ENCODE measurements around the gene TPRG1L. TPM values are rescaled to one million over a fixed set of nuclear protein-coding genes. Genes with fewer than 3 reads are reported as not detected.

Gene TPRG1L
- total and polyA plus RNA-seq, 2 donors, result 8.5 to 37.1 TPM

DNA sequence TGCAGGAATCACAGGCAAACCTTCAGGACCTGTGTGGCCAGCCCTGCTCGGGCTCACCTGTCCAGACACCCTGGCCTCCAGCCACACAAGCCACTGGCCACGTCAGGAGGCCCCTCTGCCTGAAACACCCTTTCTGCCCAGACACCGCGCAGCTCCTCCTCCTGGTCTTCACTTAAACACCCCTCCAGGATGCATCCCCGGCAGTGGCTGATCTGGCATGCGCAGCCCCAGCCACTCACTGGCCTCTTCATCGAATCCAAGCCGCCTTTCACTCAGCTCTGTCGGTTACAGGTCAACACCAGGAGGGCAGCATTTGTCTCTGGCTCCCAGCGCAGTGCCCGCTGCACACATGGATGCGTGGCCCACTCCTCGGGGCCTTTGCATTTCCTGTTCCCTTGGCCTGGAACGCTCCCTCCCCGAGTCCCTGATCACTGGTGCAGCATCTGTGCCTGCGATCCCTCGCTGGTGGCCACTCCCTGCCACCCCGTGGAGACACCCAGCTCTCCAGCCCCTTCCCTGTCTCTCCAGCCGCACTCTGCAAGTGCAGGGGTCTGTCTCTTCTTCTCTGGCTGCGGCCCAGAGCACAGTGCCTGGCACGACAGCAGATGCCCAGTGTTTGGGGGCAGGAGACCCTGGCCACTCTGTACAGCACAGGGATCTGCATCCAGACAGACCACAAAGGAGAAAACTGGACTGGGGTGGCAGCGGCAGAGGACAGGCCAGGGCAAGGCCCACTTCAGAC lies 9.4 kb downstream of the TPRG1L start:
- Histone ChIP-seq H3K9me3 (ENCODE audit: control insufficient read depth in 2 of 2, insufficient read depth in 1 of 2, low read length in 1 of 2) (no peaks in the 10 kb centered on the region), H3K27me3 (ENCODE audit: control insufficient read depth in 2 of 2, insufficient read depth in 1 of 2, low read length in 1 of 2) (no peaks in the 10 kb centered on the region), H3K4me3 (ENCODE audit: low read length in 2 of 2) (no peak overlapping the region), H3K4me1 (ENCODE audit: control insufficient read depth in 2 of 2, insufficient read depth in 2 of 2, low read length in 2 of 2) (no peaks in the 10 kb centered on the region), H3K27ac (ENCODE audit: low read depth in 1 of 2, low read length in 1 of 2) (no peak overlapping the region), H3K36me3 (ENCODE audit: control insufficient read depth in 2 of 2, insufficient read depth in 2 of 2, low read length in 1 of 2) (peaks cover 42 to 80% of the 10 kb centered on the region in 2 donors)
- 97% methylated on average over 22 of the region's 22 CpGs for WGBS
- no peak for DNase-seq (ENCODE audit: low read depth in 6 of 9, low spot score in 9 of 9)

DNA sequence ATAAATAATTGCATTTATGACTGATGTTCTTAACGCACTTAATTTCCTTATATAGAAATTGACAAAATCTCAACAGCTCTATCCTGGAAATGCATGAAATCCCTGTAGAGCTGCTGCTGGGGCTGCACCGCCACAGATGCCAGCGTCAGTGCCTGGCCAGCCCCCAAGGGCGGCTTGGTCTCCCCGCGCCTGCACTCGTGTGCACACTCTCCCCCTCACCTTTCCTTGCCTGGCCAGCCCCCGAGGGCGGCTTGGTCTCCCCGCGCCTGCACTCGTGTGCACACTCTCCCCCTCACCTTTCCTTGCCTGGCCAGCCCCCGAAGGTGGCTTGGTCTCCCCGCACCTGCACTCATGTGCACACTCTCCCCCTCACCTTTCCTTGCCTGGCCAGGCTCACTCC lies 11.3 kb downstream of the TPRG1L start:
- no peak for DNase-seq (ENCODE audit: low read depth in 6 of 9, low spot score in 9 of 9)
- H3K27me3 ChIP-seq (ENCODE audit: control insufficient read depth in 2 of 2, insufficient read depth in 1 of 2, low read length in 1 of 2), result no peaks in the 10 kb centered on the region
- no peak overlapping the region for H3K27ac ChIP-seq (ENCODE audit: low read depth in 1 of 2, low read length in 1 of 2)
- WGBS, result 99% methylated on average over 14 of the region's 14 CpGs
- no peaks in the 10 kb centered on the region for H3K4me1 ChIP-seq (ENCODE audit: control insufficient read depth in 2 of 2, insufficient read depth in 2 of 2, low read length in 2 of 2)
- H3K4me3 ChIP-seq (ENCODE audit: low read length in 2 of 2), result no peak overlapping the region
- peaks cover 37 to 78% of the 10 kb centered on the region in 2 donors for H3K36me3 ChIP-seq (ENCODE audit: control insufficient read depth in 2 of 2, insufficient read depth in 2 of 2, low read length in 1 of 2)
- no peaks in the 10 kb centered on the region for H3K9me3 ChIP-seq (ENCODE audit: control insufficient read depth in 2 of 2, insufficient read depth in 1 of 2, low read length in 1 of 2)

DNA sequence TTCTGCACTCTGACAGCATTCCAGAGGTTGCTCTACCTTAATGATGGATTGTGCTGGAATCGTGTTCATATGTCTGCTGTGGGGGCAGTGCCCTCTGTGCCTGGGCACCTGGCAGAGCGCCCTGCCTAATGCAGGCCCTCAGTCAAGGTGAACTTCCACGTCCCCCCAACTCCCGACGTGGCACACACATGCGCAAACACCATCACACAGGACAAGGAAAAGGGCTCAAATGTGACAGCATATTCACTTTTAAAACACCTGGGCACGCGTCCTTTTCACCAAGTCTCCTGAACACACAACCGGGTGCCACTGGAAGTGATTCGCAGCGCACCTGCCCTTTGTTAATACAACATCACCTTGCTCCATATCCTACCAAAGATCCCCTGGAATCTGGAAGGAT lies 11.7 kb downstream of the TPRG1L start:
- H3K4me1 ChIP-seq (ENCODE audit: control insufficient read depth in 2 of 2, insufficient read depth in 2 of 2, low read length in 2 of 2), result no peaks in the 10 kb centered on the region
- WGBS, result 97% methylated on average over 11 of the region's 11 CpGs
- no peaks in the 10 kb centered on the region for H3K9me3 ChIP-seq (ENCODE audit: control insufficient read depth in 2 of 2, insufficient read depth in 1 of 2, low read length in 1 of 2)
- DNase-seq (ENCODE audit: low read depth in 6 of 9, low spot score in 9 of 9), result no peak
- H3K36me3 ChIP-seq (ENCODE audit: control insufficient read depth in 2 of 2, insufficient read depth in 2 of 2, low read length in 1 of 2), result peaks cover 37 to 74% of the 10 kb centered on the region in 2 donors
- H3K4me3 ChIP-seq (ENCODE audit: low read length in 2 of 2), result no peak overlapping the region
- no peak overlapping the region for H3K27ac ChIP-seq (ENCODE audit: low read depth in 1 of 2, low read length in 1 of 2)
- no peaks in the 10 kb centered on the region for H3K27me3 ChIP-seq (ENCODE audit: control insufficient read depth in 2 of 2, insufficient read depth in 1 of 2, low read length in 1 of 2)

DNA sequence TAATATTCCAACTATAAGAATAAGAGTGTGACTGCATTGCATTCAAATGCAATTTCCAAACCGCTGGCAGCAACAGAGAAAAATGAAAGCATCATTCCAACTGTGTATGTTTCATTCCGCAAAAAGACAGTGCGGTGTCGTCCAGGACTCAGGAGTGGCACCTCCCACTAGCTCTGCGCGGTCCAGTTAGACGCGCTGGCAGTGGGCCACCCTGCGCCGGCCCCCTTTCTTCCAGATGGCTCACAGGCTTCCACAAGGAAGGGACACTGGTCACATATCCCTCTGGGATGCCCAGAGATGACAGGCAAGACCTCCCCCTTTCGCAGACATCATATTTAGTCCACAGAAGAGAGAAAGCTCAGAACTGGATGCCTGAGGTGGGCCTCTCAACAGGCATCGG lies 13.2 kb downstream of the TPRG1L start:
- H3K27me3 ChIP-seq (ENCODE audit: control insufficient read depth in 2 of 2, insufficient read depth in 1 of 2, low read length in 1 of 2), result no peaks in the 10 kb centered on the region
- no peak overlapping the region for H3K4me3 ChIP-seq (ENCODE audit: low read length in 2 of 2)
- no peaks in the 10 kb centered on the region for H3K4me1 ChIP-seq (ENCODE audit: control insufficient read depth in 2 of 2, insufficient read depth in 2 of 2, low read length in 2 of 2)
- no peaks in the 10 kb centered on the region for H3K9me3 ChIP-seq (ENCODE audit: control insufficient read depth in 2 of 2, insufficient read depth in 1 of 2, low read length in 1 of 2)
- H3K27ac ChIP-seq (ENCODE audit: low read depth in 1 of 2, low read length in 1 of 2), result no peak overlapping the region
- peaks cover 34 to 66% of the 10 kb centered on the region in 2 donors for H3K36me3 ChIP-seq (ENCODE audit: control insufficient read depth in 2 of 2, insufficient read depth in 2 of 2, low read length in 1 of 2)
- no peak for DNase-seq (ENCODE audit: low read depth in 6 of 9, low spot score in 9 of 9)
- 95% methylated on average over 12 of the region's 12 CpGs for WGBS

DNA sequence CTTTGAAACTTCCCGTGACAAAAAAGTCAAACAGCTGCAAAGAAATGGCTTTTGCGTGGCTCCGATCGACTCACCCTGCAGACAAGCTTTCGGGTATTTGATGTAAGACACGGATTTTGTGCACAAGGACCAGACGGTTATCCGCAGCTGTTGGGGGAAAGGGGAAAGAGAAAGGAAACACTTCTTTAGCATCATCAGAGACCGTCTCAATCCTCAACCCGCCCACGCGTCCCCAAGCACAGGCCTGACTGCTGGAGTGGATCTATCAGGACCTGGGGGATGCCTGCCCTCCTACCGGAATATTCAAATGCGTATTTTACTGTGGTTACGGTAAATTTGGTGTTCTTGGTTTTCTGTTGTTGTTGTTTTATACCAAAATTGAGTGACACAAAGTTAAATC lies 13.9 kb downstream of the TPRG1L start:
- H3K4me3 ChIP-seq (ENCODE audit: low read length in 2 of 2), result no peak overlapping the region
- peaks cover 29 to 63% of the 10 kb centered on the region in 2 donors for H3K36me3 ChIP-seq (ENCODE audit: control insufficient read depth in 2 of 2, insufficient read depth in 2 of 2, low read length in 1 of 2)
- H3K27me3 ChIP-seq (ENCODE audit: control insufficient read depth in 2 of 2, insufficient read depth in 1 of 2, low read length in 1 of 2), result no peaks in the 10 kb centered on the region
- 98% methylated on average over 15 of the region's 15 CpGs for WGBS
- no peak overlapping the region for H3K27ac ChIP-seq (ENCODE audit: low read depth in 1 of 2, low read length in 1 of 2)
- H3K9me3 ChIP-seq (ENCODE audit: control insufficient read depth in 2 of 2, insufficient read depth in 1 of 2, low read length in 1 of 2), result no peaks in the 10 kb centered on the region
- no peaks in the 10 kb centered on the region for H3K4me1 ChIP-seq (ENCODE audit: control insufficient read depth in 2 of 2, insufficient read depth in 2 of 2, low read length in 2 of 2)
- DNase-seq (ENCODE audit: low read depth in 6 of 9, low spot score in 9 of 9), result no peak

DNA sequence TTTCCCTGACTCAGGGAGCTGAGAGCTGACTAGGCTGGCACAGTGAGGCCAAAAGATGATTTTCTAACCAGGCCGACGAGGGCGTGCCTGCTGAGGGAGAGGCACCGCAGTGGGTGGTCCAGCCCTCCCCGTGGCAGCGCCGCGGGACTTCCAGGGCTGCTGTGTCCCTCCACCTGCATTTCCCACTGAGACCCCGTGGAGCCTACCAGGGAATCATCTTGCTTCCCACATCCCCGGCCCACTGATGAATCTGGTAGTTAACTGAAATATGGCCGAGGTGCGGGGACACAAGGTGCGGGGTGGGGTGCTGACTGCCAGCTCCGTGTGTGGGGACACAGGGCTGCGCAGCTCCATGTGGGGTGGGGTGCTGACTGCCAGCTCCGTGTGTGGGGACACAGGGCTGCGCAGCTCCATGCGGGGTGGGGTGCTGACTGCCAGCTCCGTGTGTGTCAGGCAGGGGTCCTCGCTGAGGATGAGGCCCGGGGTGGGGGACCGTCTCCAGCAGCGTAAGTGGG lies 14.6 kb downstream of the TPRG1L start:
- DNase-seq (ENCODE audit: low read depth in 6 of 9, low spot score in 9 of 9), result no peak

DNA sequence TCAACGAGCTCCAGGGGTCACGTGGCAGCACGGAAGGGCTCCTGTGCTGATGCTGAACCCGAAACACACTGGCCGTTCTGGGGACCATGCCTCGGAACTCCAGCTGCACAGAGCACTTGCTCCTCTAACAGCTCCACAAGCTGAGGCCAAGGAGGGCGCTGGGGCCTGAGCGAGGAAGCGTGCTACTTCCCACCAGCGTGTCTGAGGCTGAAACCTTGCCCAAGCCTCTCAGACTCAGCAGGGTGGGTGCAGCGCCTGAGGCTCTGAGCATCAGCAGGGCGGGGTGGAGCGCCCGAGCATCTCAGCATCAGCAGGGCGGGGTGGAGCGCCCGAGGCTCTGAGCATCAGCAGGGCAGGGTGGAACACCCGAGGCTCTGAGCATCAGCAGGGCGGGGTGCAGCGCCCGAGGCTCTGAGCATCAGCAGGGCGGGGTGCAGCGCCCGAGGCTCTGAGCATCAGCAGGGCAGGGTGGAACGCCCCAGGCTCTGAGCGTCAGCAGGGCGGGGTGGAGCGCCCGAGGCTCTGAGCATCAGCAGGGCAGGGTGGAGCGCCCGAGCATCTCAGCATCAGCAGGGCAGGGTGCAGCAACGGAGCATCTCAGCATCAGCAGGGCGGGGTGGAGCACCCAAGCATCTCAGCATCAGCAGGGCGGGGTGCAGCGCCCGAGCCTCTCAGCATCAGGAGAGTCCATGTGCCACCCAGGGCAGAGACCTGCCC lies 15.5 kb downstream of the TPRG1L start:
- Histone ChIP-seq H3K27ac (ENCODE audit: low read depth in 1 of 2, low read length in 1 of 2) (no peak overlapping the region), H3K36me3 (ENCODE audit: control insufficient read depth in 2 of 2, insufficient read depth in 2 of 2, low read length in 1 of 2) (peaks cover 22 to 55% of the 10 kb centered on the region in 2 donors), H3K4me1 (ENCODE audit: control insufficient read depth in 2 of 2, insufficient read depth in 2 of 2, low read length in 2 of 2) (no peaks in the 10 kb centered on the region), H3K4me3 (ENCODE audit: low read length in 2 of 2) (no peak overlapping the region), H3K9me3 (ENCODE audit: control insufficient read depth in 2 of 2, insufficient read depth in 1 of 2, low read length in 1 of 2) (no peaks in the 10 kb centered on the region), H3K27me3 (ENCODE audit: control insufficient read depth in 2 of 2, insufficient read depth in 1 of 2, low read length in 1 of 2) (no peaks in the 10 kb centered on the region)
- WGBS, result 94% methylated on average over 36 of the region's 36 CpGs
- DNase-seq (ENCODE audit: low read depth in 6 of 9, low spot score in 9 of 9), result no peak

More for the DNA sequence above, 14.6 kb downstream of the TPRG1L start:
- no peaks in the 10 kb centered on the region for H3K9me3 ChIP-seq (ENCODE audit: control insufficient read depth in 2 of 2, insufficient read depth in 1 of 2, low read length in 1 of 2)
- H3K27me3 ChIP-seq (ENCODE audit: control insufficient read depth in 2 of 2, insufficient read depth in 1 of 2, low read length in 1 of 2), result no peaks in the 10 kb centered on the region
- H3K36me3 ChIP-seq (ENCODE audit: control insufficient read depth in 2 of 2, insufficient read depth in 2 of 2, low read length in 1 of 2), result peaks cover 25 to 57% of the 10 kb centered on the region in 2 donors
- H3K4me3 ChIP-seq (ENCODE audit: low read length in 2 of 2), result no peak overlapping the region
- WGBS, result 98% methylated on average over 23 of the region's 23 CpGs
- no peak overlapping the region for H3K27ac ChIP-seq (ENCODE audit: low read depth in 1 of 2, low read length in 1 of 2)
- H3K4me1 ChIP-seq (ENCODE audit: control insufficient read depth in 2 of 2, insufficient read depth in 2 of 2, low read length in 2 of 2), result no peaks in the 10 kb centered on the region

DNA sequence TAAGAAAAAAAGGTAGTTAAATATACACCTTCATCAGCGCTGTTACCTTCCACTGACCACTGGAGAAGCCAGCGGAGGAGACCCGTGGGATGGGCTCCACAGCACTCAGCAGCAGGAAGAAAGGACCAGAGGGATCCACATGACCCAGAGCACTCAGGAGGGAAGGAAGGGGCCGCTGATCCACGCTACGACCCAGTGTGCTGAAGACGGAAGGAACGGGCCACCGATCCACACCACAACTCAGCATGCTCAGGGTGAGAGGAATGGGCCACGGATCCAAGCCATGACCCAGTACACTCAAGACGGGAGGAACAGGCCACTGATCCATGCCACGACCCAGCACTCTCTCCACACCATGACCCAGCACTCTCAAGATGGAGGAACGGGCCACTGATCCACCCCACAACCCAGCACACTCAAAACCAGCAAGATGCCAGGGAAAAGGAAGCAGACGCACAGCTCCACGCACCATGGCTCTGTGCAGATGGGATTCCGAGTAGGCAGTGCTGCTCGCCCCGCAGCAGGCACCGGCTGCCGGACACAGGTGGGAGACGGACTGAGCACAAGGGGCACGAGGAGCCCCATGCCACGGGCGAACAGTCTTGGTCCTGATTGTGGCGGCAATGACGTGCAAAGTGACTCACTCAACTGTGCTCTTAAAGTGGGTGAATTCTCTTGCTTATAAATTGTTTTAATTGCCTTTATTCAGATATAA lies 16.4 kb downstream of the TPRG1L start:
- Histone ChIP-seq H3K4me1 (ENCODE audit: control insufficient read depth in 2 of 2, insufficient read depth in 2 of 2, low read length in 2 of 2) (no peaks in the 10 kb centered on the region), H3K27ac (ENCODE audit: low read depth in 1 of 2, low read length in 1 of 2) (no peak overlapping the region), H3K4me3 (ENCODE audit: low read length in 2 of 2) (no peak overlapping the region), H3K36me3 (ENCODE audit: control insufficient read depth in 2 of 2, insufficient read depth in 2 of 2, low read length in 1 of 2) (peaks cover 21 to 58% of the 10 kb centered on the region in 2 donors), H3K9me3 (ENCODE audit: control insufficient read depth in 2 of 2, insufficient read depth in 1 of 2, low read length in 1 of 2) (no peaks in the 10 kb centered on the region), H3K27me3 (ENCODE audit: control insufficient read depth in 2 of 2, insufficient read depth in 1 of 2, low read length in 1 of 2) (no peaks in the 10 kb centered on the region)
- 98% methylated on average over 26 of the region's 26 CpGs for whole genome bisulfite sequencing
- DNase-seq (ENCODE audit: low read depth in 6 of 9, low spot score in 9 of 9), result no peak

DNA sequence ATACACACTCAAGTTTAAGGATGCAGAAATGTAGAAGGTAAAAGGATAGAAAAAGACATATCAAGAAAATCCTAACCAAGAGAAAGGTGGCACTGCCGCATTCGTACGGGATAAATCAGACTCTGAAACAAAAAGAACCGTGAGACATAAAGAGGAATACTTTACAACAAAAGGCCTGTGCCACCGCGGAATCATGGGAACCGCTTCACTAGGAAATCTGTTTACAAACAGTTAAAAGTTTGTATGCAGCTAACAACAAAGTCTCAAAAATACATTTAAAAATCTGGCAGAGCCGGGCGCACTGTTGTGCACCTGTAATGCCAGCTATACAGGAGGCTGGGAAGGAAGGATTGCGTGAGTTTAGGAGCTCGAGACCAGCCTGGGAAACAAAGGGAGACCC lies 17.0 kb downstream of the TPRG1L start:
- Histone ChIP-seq H3K9me3 (ENCODE audit: control insufficient read depth in 2 of 2, insufficient read depth in 1 of 2, low read length in 1 of 2) (no peaks in the 10 kb centered on the region), H3K4me1 (ENCODE audit: control insufficient read depth in 2 of 2, insufficient read depth in 2 of 2, low read length in 2 of 2) (no peaks in the 10 kb centered on the region), H3K36me3 (ENCODE audit: control insufficient read depth in 2 of 2, insufficient read depth in 2 of 2, low read length in 1 of 2) (peaks cover 15 to 58% of the 10 kb centered on the region in 2 donors), H3K27ac (ENCODE audit: low read depth in 1 of 2, low read length in 1 of 2) (no peak overlapping the region), H3K27me3 (ENCODE audit: control insufficient read depth in 2 of 2, insufficient read depth in 1 of 2, low read length in 1 of 2) (no peaks in the 10 kb centered on the region), H3K4me3 (ENCODE audit: low read length in 2 of 2) (no peak overlapping the region)
- no peak for DNase-seq (ENCODE audit: low read depth in 6 of 9, low spot score in 9 of 9)
- WGBS, result 98% methylated on average over 11 of the region's 11 CpGs
